HepG2 (cell line): ENCODE results near the gene ANO1. TPM values are rescaled to one million over a fixed set of nuclear protein-coding genes. Genes with fewer than 3 reads are reported as not detected.

Experiments
- ATAC-seq: fragments of 200-7000 bp; cut with Tn5 transposase; 3 replicates; pipeline ENCODE4 v1.9.1; 2020; ENCODE audit warnings: mild to moderate bottlenecking, moderate library complexity
- BruUV-seq: library from RNA; stranded (reverse); fragments of 400-500 nt; replicated peaks from 2 replicates; lab custom pipeline; 2021; lab: Mats Ljungman, UMichigan
- CTCF ChIA-PET: fragments of 300-600 bp; formaldehyde crosslinking; extraction: SDS; loops from one replicate; lab custom pipeline; 2021; ENCODE audit warnings: low total read pairs, inconsistent platforms, low intra/inter-chr PET ratio; lab: Yijun Ruan, JAX
- POLR2A ChIA-PET: fragments of 350-600 bp; sonication (Branson Sonifier 250); formaldehyde crosslinking; loops from one replicate; lab custom pipeline; 2020; ENCODE audit warnings: antibody characterized with exemption, inconsistent platforms; lab: Yijun Ruan, JAX
- DNase-seq: peaks from one replicate; pipeline ENCODE4 v3.0.0-alpha.2; 2015; ENCODE audit warnings: low spot score
- FAIRE-seq: peaks from 3 replicates; lab custom pipeline; 2011; peaks lifted over from hg19 to GRCh38; lab: Jason Lieb, UNC
- H2AFZ ChIP-seq: one replicate; pipeline ENCODE4 v1.6.1; 2011; ENCODE audit warnings: low read length, inconsistent platforms
- H3K27ac ChIP-seq: fragments of 300-600 bp; 3 replicates; pipeline ENCODE4 v1.8.0; 2011; ENCODE audit warnings: mixed run types, mild to moderate bottlenecking, mixed read lengths, low read length, inconsistent platforms; ENCODE audit not compliant: insufficient read depth; ENCODE audit errors: extremely low read length
- H3K27me3 ChIP-seq, 2 experiments: fragments of 200-600 bp in 1 of 2; 2 replicates in 1 of 2; 3 replicates in 1 of 2; pipeline versions ENCODE4 v1.6.0 to v1.8.0; 2011; ENCODE audit warnings: low read length in 2 of 2, mild to moderate bottlenecking in 2 of 2, moderate library complexity in 2 of 2, inconsistent platforms in 1 of 2; ENCODE audit not compliant: insufficient read depth in 2 of 2, control insufficient read depth in 1 of 2
- H3K36me3 ChIP-seq, 2 experiments: fragments of 200-600 bp in 1 of 2; replicated peaks in 1 of 2; 2 replicates in 1 of 2; 3 replicates in 1 of 2; pipeline versions ENCODE4 v1.5.1 to v1.8.0; 2011; ENCODE audit warnings: low read length in 2 of 2, inconsistent platforms in 1 of 2; ENCODE audit not compliant: insufficient read depth in 2 of 2, control insufficient read depth in 1 of 2
- H3K4me1 ChIP-seq: 2 replicates; pipeline ENCODE4 v1.5.1; 2012; ENCODE audit warnings: low read length, inconsistent platforms; ENCODE audit not compliant: insufficient read depth
- H3K4me2 ChIP-seq: 2 replicates; pipeline ENCODE4 v1.6.0; 2011; ENCODE audit warnings: low read depth, low read length, inconsistent platforms
- H3K4me3 ChIP-seq, 3 experiments: fragments of 200-600 bp in 1 of 3; sonication (generic), shearing (Covaris generic) in 1 of 3; replicated peaks in 1 of 3; 2 replicates each; pipeline ENCODE4 v1.5.1; 2011 to 2016; ENCODE audit warnings: low read length in 3 of 3, inconsistent platforms in 2 of 3, low read depth in 2 of 3, mild to moderate bottlenecking in 2 of 3, control low read depth in 1 of 3, mixed read lengths in 1 of 3; ENCODE audit not compliant: insufficient read depth in 1 of 3
- H3K79me2 ChIP-seq: one replicate; pipeline ENCODE4 v1.6.1; 2011; ENCODE audit warnings: low read length, inconsistent platforms; ENCODE audit not compliant: insufficient read depth
- H3K9ac ChIP-seq: 2 replicates; pipeline ENCODE4 v1.6.0; 2011; ENCODE audit warnings: mild to moderate bottlenecking, low read depth, low read length, inconsistent platforms; ENCODE audit not compliant: insufficient read depth
- H3K9me3 ChIP-seq: 2 replicates; pipeline ENCODE4 v1.5.1; 2012; ENCODE audit warnings: mild to moderate bottlenecking, low read length
- H4K20me1 ChIP-seq: 2 replicates; pipeline ENCODE4 v1.6.0; 2011; ENCODE audit warnings: inconsistent platforms, mild to moderate bottlenecking, low read length, moderate library complexity; ENCODE audit not compliant: insufficient read depth
- CREM ChIP-seq, 2 experiments: sonication (generic) in 1 of 2; formaldehyde crosslinking in 1 of 2; IDR thresholded peaks; 2 replicates each; pipeline versions ENCODE4 v1.4.0 to v1.6.1; 2016 to 2020; ENCODE audit warnings: antibody characterized with exemption in 1 of 2, mild to moderate bottlenecking in 1 of 2, missing genetic modification reagents in 1 of 2
- E2F1 ChIP-seq: sonication (generic); formaldehyde crosslinking; IDR thresholded peaks from 2 replicates; pipeline ENCODE4 v1.5.0; 2020; ENCODE audit warnings: missing genetic modification reagents
- EED ChIP-seq: sonication (generic); formaldehyde crosslinking; IDR thresholded peaks from 2 replicates; pipeline ENCODE4 v1.5.0; 2020; ENCODE audit warnings: mild to moderate bottlenecking, missing genetic modification reagents
- ELF1 ChIP-seq: sonication (generic); formaldehyde crosslinking; IDR thresholded peaks from 2 replicates; pipeline ENCODE4 v1.4.0; 2020; ENCODE audit warnings: missing genetic modification reagents
- KMT2B ChIP-seq: IDR thresholded peaks from 2 replicates; pipeline ENCODE4 v1.6.1; 2016; ENCODE audit warnings: missing genetic modification reagents, missing compliant biosample characterization
- RBM22 ChIP-seq: fragments of 200-400 bp; formaldehyde crosslinking; optimal IDR thresholded peaks from 2 replicates; pipeline ENCODE3; 2017; ENCODE audit warnings: mild to moderate bottlenecking, low read length, moderate library complexity
- RFX3 ChIP-seq: IDR thresholded peaks from 2 replicates; pipeline ENCODE4 v1.6.1; 2016; ENCODE audit warnings: missing biosample characterization, missing genetic modification reagents
- RXRB ChIP-seq: IDR thresholded peaks from 2 replicates; pipeline ENCODE4 v1.6.1; 2016; ENCODE audit warnings: borderline replicate concordance, missing genetic modification reagents, missing compliant biosample characterization
- ZBTB1 ChIP-seq: sonication (generic); formaldehyde crosslinking; IDR thresholded peaks from 2 replicates; pipeline ENCODE4 v1.4.0; 2020; ENCODE audit warnings: missing genetic modification reagents, borderline replicate concordance
- ZMYM3 ChIP-seq: sonication (generic); formaldehyde crosslinking; IDR thresholded peaks from 2 replicates; pipeline ENCODE4 v1.5.1; 2020; ENCODE audit warnings: mild to moderate bottlenecking, missing genetic modification reagents
- ZNF282 ChIP-seq: fragments of 450-650 bp; IDR thresholded peaks from 2 replicates; pipeline ENCODE4 v1.6.1; 2018; ENCODE audit not compliant: partially characterized antibody
- ZNF329 ChIP-seq: sonication (generic); formaldehyde crosslinking; IDR thresholded peaks from 2 replicates; pipeline ENCODE4 v1.9.0; 2021; ENCODE audit warnings: low read depth, mild to moderate bottlenecking, missing genetic modification reagents
- ZNF383 ChIP-seq: sonication (generic); formaldehyde crosslinking; IDR thresholded peaks from 2 replicates; pipeline ENCODE4 v1.4.0; 2020; ENCODE audit warnings: missing genetic modification reagents, mild to moderate bottlenecking, borderline replicate concordance
- ZNF512B ChIP-seq: sonication (generic); formaldehyde crosslinking; IDR thresholded peaks from 2 replicates; pipeline ENCODE4 v1.5.1; 2020; ENCODE audit warnings: missing genetic modification reagents, mild to moderate bottlenecking, borderline replicate concordance
- ZNF670 ChIP-seq: sonication (generic); formaldehyde crosslinking; IDR thresholded peaks from 2 replicates; pipeline ENCODE4 v1.8.0; 2022; ENCODE audit warnings: mild to moderate bottlenecking, missing genetic modification reagents, borderline replicate concordance
- WGBS: methylation state at CpG from one replicate; pipeline ENCODE4 v1.1.6; 2017; ENCODE audit warnings: low lambda C conversion rate; 5-methylcytosine and 5-hydroxymethylcytosine counted together
- in situ Hi-C: cut with HindIII; loops from 2 replicates; pipeline ENCODE4 v1.10.0; 2017; ENCODE audit warnings: low pct_unique_long_range_greater_than_20kb; ENCODE audit not compliant: extremely low pct_ligation_motif_present
- intact Hi-C: fragments of 100-400 bp; cut with micrococcal nuclease; formaldehyde crosslinking; loops from one replicate; pipeline ENCODE4 v1.10.0; 2022; ENCODE audit not compliant: unreplicated experiment
- polyA plus RNA-seq, 8 experiments: library from polyadenylated mRNA; depleted of rRNA in 3 of 8; stranded (reverse) in 7 of 8; unstranded in 1 of 8; fragments of >200 nt; fragmentation: Illumina TruSeq in 4 of 8; extraction: Trizol in 4 of 8; gene quantifications; 2 replicates each; pipeline versions ENCODE4 v1.2.1 to v1.2.3, GENCODE V29; 2011 to 2016; ENCODE audit warnings: low read depth in 4 of 8, missing spikeins in 1 of 8, mixed read lengths in 1 of 8; ENCODE audit not compliant: insufficient read depth in 1 of 8
- total RNA-seq, 5 experiments: library from RNA; depleted of rRNA; stranded (reverse); fragments of >200 nt; fragmentation: Illumina TruSeq; extraction: Trizol; gene quantifications; 2 replicates each; pipeline ENCODE4 v1.2.3, GENCODE V29; 2016; ENCODE audit warnings: low read depth in 1 of 5
- TF ChIP-seq, protein P1 (sequence below): sonication (generic); formaldehyde crosslinking; IDR thresholded peaks from 2 replicates; pipeline ENCODE4 v1.9.0; 2022; ENCODE audit warnings: missing genetic modification reagents, mild to moderate bottlenecking, borderline replicate concordance

ANO1 gene
- total and polyA plus RNA-seq, 2 of the 13 experiments (the other 11 are each of a cell fraction or from before 2014, with no cell fraction given): not detected

DNA sequence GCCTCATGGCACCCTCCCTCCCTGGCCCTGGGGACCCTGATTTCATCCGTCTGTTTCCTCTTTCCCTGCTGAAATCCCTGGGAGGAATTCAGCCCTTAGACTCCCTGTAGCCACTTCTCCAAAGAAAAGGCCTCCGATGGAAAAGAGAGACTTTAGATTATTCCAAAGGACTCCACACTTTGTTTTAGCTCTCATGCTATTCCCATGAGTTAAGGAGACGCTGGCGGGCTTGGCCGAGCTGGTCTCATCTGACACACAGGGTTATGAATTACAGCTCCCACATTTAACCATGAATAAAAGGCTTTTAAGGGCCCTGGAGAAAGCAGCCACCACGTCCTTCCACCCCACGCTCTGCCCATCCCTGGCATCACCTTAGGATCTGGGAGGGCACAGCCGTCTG, 57.0 kb downstream of the ANO1 start (continued):
- TF ChIP-seq ZNF383 (CRISPR knock-in tag): no peak
- TF ChIP-seq RFX3 (CRISPR knock-in tag): no peak
- TF ChIP-seq RBM22: no peak
- TF ChIP-seq ZNF670 (CRISPR knock-in tag): no peak
- no peak for TF ChIP-seq ZNF329 (CRISPR knock-in tag)
- TF ChIP-seq, protein P1, sequence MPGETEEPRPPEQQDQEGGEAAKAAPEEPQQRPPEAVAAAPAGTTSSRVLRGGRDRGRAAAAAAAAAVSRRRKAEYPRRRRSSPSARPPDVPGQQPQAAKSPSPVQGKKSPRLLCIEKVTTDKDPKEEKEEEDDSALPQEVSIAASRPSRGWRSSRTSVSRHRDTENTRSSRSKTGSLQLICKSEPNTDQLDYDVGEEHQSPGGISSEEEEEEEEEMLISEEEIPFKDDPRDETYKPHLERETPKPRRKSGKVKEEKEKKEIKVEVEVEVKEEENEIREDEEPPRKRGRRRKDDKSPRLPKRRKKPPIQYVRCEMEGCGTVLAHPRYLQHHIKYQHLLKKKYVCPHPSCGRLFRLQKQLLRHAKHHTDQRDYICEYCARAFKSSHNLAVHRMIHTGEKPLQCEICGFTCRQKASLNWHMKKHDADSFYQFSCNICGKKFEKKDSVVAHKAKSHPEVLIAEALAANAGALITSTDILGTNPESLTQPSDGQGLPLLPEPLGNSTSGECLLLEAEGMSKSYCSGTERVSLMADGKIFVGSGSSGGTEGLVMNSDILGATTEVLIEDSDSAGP (CRISPR knock-in tag): no peak
- no peak for TF ChIP-seq ZNF282
- TF ChIP-seq KMT2B (CRISPR knock-in tag): no peak
- TF ChIP-seq RXRB: no peak
- TF ChIP-seq, all 625 proteins: peak for 0

GRCh38 chr11:70135625-70136059, 57.5 kb downstream of the ANO1 start:
- H3K4me1 ChIP-seq: no peaks in the 10 kb centered on the region
- TF ChIP-seq ELF1 (CRISPR knock-in tag) (no peak), ZNF512B (CRISPR knock-in tag) (no peak), CREM (IDR thresholded peaks at IDR 0.05) (no peak), CREM (CRISPR knock-in tag; IDR thresholded peaks at IDR 0.05) (no peak), ZMYM3 (CRISPR knock-in tag) (no peak), EED (no peak), ZBTB1 (CRISPR knock-in tag) (no peak), E2F1 (CRISPR knock-in tag) (no peak)

More at GRCh38 chr11:70135625-70136059, 57.5 kb downstream of the ANO1 start:
- in situ Hi-C loops (no loop called here), intact Hi-C loops (no loop called here)
- Histone ChIP-seq H3K36me3 (no peaks in the 10 kb centered on the region), H2AFZ (no peak overlapping the region), H3K4me2 (no peak overlapping the region), H4K20me1 (peaks cover 5% of the 10 kb centered on the region; the same call in 1 of the 2 replicates), H3K79me2 (no peaks in the 10 kb centered on the region), H3K9ac (no peak overlapping the region), H3K4me3 (no peak overlapping the region), H3K27me3 (peaks cover 18 to 71% of the 10 kb centered on the region in 2 experiments), H3K27ac (no peak overlapping the region), H3K9me3 (no peaks in the 10 kb centered on the region)
- ChIA-PET CTCF (no interaction called here), POLR2A (no interaction called here)
- no peak for DNase-seq
- ATAC-seq: no peak
- 45% methylated on average over 9 of the region's 15 CpGs for WGBS
- FAIRE-seq: no peak
- BruUV-seq: no TSS peak
